ENCODE data around the gene ZNF821. TPM values are rescaled to one million over a fixed set of nuclear protein-coding genes. Genes with fewer than 3 reads are reported as not detected.
A peak's percentile ranks its signal among the peaks of the same experiment; 100 is the strongest.

ZNF821 gene
- total RNA-seq, 6 experiments from 2014 or later = 1.3 to 3.8 (median 1.7) TPM

GRCh38 chr16:71852561-71852960, 31.4 kb downstream of the ZNF821 start:
- H3K9me3 ChIP-seq = no peaks in the 10 kb centered on the region
- H3K27ac ChIP-seq = no peak overlapping the region
- peaks cover 0 to 1% (median 0%) of the 10 kb centered on the region in 4 donors for H3K4me1 ChIP-seq
- H3K4me3 ChIP-seq = no peak overlapping the region
- TF ChIP-seq CTCF (IDR thresholded peaks at IDR 0.05) = no peak
- TF ChIP-seq POLR2A (IDR thresholded peaks at IDR 0.05) = no peak
- no peaks in the 10 kb centered on the region for H3K27me3 ChIP-seq
- DNase-seq = no peak
- WGBS (ENCODE audit: insufficient coverage, low coverage, low lambda C conversion rate, missing lambda C conversion rate) = 100% methylated on average over 4 of the region's 4 CpGs
- ATAC-seq = no peak
- intact Hi-C loops (cut with DNase I) = no loop called here
- peaks cover 0 to 36% (median 11%) of the 10 kb centered on the region in 4 donors for H3K36me3 ChIP-seq

GRCh38 chr16:71852158-71852557, 31.8 kb downstream of the ZNF821 start:
- DNase-seq (no peak), ATAC-seq (no peak)
- intact Hi-C loops (cut with DNase I) = no loop called here
- Histone ChIP-seq H3K36me3 (peaks cover 0 to 36% (median 11%) of the 10 kb centered on the region in 4 donors), H3K27me3 (no peaks in the 10 kb centered on the region), H3K9me3 (no peaks in the 10 kb centered on the region), H3K4me1 (peaks cover 0 to 5% (median 0%) of the 10 kb centered on the region in 4 donors), H3K4me3 (no peak overlapping the region), H3K27ac (no peak overlapping the region)
- TF ChIP-seq CTCF (IDR thresholded peaks at IDR 0.05) (no peak), POLR2A (IDR thresholded peaks at IDR 0.05) (no peak)
- WGBS (ENCODE audit: insufficient coverage, low coverage, low lambda C conversion rate, missing lambda C conversion rate) = no CpG with 5 or more reads among the region's 3 CpGs

GRCh38 chr16:71851746-71852145, 32.2 kb downstream of the ZNF821 start:
- intact Hi-C loops (cut with DNase I) = no loop called here
- Histone ChIP-seq H3K36me3 (peaks cover 0 to 36% (median 11%) of the 10 kb centered on the region in 4 donors), H3K4me1 (peaks cover 0 to 9% (median 0%) of the 10 kb centered on the region in 4 donors), H3K4me3 (no peak overlapping the region), H3K27ac (no peak overlapping the region), H3K27me3 (no peaks in the 10 kb centered on the region), H3K9me3 (no peaks in the 10 kb centered on the region)
- ATAC-seq (no peak), DNase-seq (no peak)
- 92% methylated on average over 7 of the region's 8 CpGs for WGBS (ENCODE audit: insufficient coverage, low coverage, low lambda C conversion rate, missing lambda C conversion rate)
- TF ChIP-seq CTCF (IDR thresholded peaks at IDR 0.05) (no peak), POLR2A (IDR thresholded peaks at IDR 0.05) (no peak)

- peaks cover 0 to 13% (median 0%) of the 10 kb centered on the region in 4 donors for H3K4me1 ChIP-seq
- no peak overlapping the region for H3K27ac ChIP-seq
- ATAC-seq (no peak), DNase-seq (no peak)
- TF ChIP-seq POLR2A (IDR thresholded peaks at IDR 0.05) (no peak), CTCF (IDR thresholded peaks at IDR 0.05) (no peak)
- no peaks in the 10 kb centered on the region for H3K9me3 ChIP-seq
- H3K27me3 ChIP-seq = no peaks in the 10 kb centered on the region
- intact Hi-C loops (cut with DNase I) = no loop called here
- peaks cover 0 to 36% (median 11%) of the 10 kb centered on the region in 4 donors for H3K36me3 ChIP-seq
- 85% methylated on average over 1 of the region's 6 CpGs for WGBS (ENCODE audit: insufficient coverage, low coverage, low lambda C conversion rate, missing lambda C conversion rate)
- H3K4me3 ChIP-seq = no peak overlapping the region
Observed at GRCh38 chr16:71848622-71849021, 35.4 kb downstream of the ZNF821 start.

GRCh38 chr16:71847096-71847495, 36.9 kb downstream of the ZNF821 start:
- H3K27me3 ChIP-seq = no peaks in the 10 kb centered on the region
- H3K27ac ChIP-seq = peak overlapping the region in 1 of 3 donors; percentile 81
- TF ChIP-seq POLR2A (IDR thresholded peaks at IDR 0.05) (no peak), CTCF (IDR thresholded peaks at IDR 0.05) (no peak)
- peaks cover 0 to 36% (median 11%) of the 10 kb centered on the region in 4 donors for H3K36me3 ChIP-seq
- no peak for ATAC-seq
- 47% methylated on average over 3 of the region's 3 CpGs for WGBS (ENCODE audit: insufficient coverage, low coverage, low lambda C conversion rate, missing lambda C conversion rate)
- no peaks in the 10 kb centered on the region for H3K9me3 ChIP-seq
- intact Hi-C loops (cut with DNase I) = no loop called here
- DNase-seq = no peak
- peaks cover 0 to 13% (median 0%) of the 10 kb centered on the region in 4 donors for H3K4me1 ChIP-seq
- H3K4me3 ChIP-seq = peak overlapping the region in 2 of 3 donors; percentile 79 to 96

Data from right lobe of liver (tissue), 6 donors.